Coronary artery (tissue), 2 donors: Measurements from ENCODE around the gene COMP.

ENCODE experiments used
- DNase-seq: peaks from one replicate; pipeline ENCODE4 v3.0.0-alpha.2; 2017; ENCODE audit warnings: low spot score
- H3K27ac ChIP-seq, 2 donors: fragments of 200-600 bp; sonication (generic); one replicate each; pipeline ENCODE4 v1.5.1; 2016 to 2019
- H3K4me3 ChIP-seq: fragments of 200-600 bp; sonication (generic); 2 replicates; pipeline ENCODE4 v1.5.1; 2016; ENCODE audit warnings: mild to moderate bottlenecking, moderate library complexity
- TF ChIP-seq, protein P1 (sequence below): fragments of 200-600 bp; sonication (generic); IDR thresholded peaks from one replicate; pipeline ENCODE4 v1.5.1; 2019; ENCODE audit warnings: antibody characterized with exemption

The COMP gene

DNA sequence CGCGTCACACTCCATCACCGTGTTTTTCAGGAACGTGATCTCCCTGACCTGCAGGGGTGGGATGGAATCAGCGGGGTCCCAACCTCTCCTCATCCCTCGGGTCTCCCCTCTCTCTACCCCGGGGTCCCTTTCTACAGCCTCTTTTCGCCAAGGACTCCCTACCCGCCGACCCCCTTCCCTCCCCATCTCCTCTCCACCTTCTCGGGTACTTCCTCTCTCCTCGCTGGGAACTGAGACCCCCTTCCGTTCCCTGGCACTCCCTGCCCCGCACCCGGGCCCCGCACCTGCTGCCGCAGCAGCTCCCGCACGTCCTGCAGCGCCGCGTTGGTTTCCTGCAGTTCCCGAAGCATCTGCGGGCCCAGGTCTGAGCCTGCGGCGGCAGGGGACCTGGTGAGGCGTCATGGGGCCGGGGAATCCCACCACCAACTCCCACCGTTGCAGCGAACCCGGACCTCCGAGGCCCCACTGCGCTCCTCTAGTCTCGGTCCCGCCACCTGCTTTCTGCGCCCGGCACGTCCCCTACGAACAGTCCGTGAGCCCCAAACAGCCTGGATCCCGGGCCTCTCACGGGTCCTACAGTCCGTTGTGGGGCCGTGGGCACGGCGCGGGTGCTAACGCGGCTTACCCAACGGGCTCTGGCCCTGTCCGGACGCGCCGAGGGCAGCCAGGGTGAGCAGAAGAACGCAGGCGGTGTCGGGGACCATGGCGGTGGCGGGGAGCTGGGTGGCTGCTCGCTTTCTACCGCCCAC lies at the start of gene COMP:
Gene COMP, minus strand, starts transcription at position 740 of the 749 bp plus-strand sequence. Its CDS starts 36 bp downstream, at position 704.
- Histone ChIP-seq H3K4me3 (peak within 1 kb of the TSS; percentile 70), H3K27ac (no peak within 1 kb of the TSS)
- DNase-seq, result no peak
- TF ChIP-seq, protein P1, sequence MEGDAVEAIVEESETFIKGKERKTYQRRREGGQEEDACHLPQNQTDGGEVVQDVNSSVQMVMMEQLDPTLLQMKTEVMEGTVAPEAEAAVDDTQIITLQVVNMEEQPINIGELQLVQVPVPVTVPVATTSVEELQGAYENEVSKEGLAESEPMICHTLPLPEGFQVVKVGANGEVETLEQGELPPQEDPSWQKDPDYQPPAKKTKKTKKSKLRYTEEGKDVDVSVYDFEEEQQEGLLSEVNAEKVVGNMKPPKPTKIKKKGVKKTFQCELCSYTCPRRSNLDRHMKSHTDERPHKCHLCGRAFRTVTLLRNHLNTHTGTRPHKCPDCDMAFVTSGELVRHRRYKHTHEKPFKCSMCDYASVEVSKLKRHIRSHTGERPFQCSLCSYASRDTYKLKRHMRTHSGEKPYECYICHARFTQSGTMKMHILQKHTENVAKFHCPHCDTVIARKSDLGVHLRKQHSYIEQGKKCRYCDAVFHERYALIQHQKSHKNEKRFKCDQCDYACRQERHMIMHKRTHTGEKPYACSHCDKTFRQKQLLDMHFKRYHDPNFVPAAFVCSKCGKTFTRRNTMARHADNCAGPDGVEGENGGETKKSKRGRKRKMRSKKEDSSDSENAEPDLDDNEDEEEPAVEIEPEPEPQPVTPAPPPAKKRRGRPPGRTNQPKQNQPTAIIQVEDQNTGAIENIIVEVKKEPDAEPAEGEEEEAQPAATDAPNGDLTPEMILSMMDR, result no peak

DNA sequence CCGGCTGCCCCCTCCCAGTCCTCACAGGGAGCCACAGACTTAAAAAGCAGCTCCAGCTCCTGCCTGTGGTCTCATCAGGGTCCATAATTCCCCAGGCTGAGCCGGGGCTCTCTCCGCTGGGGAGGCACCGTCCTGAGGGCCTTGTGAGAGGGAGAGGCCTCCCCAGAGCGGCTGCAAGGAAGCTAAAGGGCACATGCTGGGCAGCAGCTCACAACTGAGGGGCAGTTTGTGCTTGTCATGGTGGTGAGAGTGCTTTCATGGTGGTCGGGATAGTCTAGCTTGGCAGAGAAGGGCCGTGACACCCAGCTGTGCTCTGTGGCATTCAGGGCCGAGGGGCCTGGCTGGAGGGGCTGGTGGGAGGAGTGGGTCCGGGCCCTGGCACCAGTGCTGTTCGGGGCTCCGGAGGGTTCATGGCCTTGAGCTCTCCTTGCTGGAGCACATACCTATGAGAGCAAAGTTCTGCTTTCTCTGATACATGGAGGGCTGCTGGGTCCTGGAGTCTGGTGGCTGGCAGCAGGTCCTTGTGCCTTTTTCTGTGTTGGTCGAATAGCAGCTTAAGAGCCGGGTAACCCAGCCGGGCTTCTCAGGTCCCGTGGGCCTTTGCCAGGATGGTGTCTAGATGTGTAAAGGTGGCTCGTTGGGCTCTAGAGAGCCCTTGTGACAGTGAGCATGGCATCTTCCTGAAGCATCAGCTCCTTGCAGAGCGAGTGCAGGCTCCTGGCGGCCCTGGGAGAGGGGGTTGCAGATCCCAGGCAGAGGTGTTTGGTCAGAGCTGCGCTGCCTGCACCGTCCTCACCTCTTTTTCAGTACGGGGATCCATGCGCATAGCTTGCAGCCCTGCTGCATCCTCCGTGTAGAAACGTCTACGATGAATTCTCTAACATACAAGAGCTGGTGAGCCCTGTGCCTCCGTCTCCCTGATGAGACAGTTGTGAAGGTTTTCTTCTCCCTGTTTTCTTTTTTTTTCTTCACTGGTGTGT lies 49.5 kb upstream of the COMP start:
- H3K4me3 ChIP-seq, result no peak overlapping the region
- no peak for DNase-seq
- TF ChIP-seq, protein P1, result no peak
- no peak overlapping the region for H3K27ac ChIP-seq

DNA sequence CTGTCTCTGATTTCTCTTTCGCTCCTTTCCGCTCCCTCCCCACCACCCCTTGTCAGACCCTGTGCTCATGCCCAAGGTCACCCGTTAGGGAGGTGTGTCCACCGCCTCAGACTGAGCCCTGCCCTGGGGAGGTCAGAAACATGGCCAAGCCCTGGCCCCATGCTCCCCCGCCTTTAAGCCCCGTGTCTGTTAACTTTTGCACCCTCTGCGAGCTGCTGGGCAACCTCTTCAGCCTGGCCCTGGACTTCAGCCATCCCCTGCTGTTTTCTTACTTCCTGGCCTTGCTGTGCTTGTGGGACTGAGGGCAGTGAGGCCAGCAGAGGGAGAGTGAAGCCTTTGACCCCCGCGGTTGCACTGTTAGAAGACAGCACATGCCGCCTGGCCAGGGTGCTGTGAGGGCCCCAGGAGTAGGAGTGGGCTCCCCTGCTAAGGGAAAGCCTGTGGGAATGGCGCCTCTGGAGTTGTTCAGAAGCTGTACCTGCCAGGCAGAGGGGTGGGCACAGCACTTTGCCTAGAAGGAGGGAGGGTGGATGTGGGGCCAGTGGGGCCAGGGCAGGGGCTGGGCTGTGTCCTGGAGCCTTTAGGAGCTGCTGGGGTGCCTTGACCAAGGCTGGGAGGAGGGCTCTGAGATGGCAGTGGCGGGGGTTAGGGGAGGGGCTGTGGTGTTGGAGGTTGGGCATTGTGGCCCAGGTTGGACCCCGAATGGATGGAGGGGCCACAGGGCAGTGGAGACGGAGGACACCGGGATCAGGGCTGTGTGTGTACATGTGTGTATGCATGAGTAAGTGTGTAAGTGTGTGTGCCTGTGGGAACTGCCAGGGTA lies 48.6 kb upstream of the COMP start:
- no peak overlapping the region for H3K4me3 ChIP-seq
- no peak for DNase-seq
- H3K27ac ChIP-seq, result no peak overlapping the region
- TF ChIP-seq, protein P1, result no peak

DNA sequence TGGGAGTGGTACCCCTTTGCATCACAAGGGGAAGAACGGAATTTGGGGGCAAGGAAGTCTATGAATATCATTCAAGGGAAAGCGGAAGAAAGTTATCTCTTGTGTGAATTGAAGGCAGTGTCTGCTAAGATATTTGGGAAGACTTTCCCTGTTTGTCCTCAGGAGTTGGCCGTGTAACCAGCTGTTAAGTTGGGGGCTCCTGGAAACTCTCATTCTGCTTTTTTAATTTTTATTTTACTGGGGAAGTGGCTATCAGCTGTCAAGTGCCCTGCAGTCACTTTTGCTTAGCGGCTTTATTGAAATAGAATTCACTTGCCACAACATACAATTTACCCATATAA lies 43.5 kb upstream of the COMP start:
- DNase-seq, result no peak
- TF ChIP-seq, protein P1, result no peak
- Histone ChIP-seq H3K4me3 (peak overlapping the region; percentile 93), H3K27ac (no peak overlapping the region)

DNA sequence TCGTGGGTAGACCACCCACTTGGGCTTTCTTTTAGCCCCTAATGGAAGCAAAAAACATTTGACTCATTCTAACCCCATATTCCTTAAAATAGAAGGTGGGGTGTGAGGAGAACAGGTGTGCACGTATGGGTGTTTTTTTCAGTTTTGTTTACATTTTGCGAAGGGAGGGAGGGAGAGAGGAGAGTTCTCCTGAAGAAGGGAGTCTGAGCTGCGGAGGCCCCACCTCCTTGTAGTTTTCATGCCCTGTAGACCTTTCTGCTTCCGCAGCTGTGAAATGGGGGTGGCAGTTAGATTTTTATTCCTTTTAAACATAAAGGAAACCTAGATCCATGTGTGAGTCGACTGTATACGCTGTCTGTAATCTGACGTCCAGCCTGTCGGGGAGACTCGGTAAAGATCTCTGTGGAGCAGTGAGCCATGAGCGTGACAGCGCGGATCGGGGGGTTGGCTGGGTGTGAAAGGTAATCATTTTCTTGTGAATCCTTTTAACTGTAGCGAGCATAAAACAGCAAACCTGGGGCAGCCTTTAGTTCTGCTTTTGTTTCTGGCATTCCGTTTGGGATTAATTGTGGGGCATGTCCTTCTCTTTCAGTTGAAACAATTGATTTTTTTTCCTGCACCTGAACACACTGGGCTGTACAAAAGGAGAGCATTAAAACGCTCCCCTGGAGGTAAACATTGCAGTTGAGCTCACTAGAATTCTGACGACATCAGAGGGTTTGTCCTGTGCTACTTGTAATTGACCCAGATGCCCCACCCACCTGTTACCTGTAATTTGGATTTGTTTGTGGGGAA lies 42.9 kb upstream of the COMP start:
- peak overlapping the region; percentile 93 for H3K4me3 ChIP-seq
- DNase-seq, result no peak
- TF ChIP-seq, protein P1, result no peak
- H3K27ac ChIP-seq, result no peak overlapping the region

DNA sequence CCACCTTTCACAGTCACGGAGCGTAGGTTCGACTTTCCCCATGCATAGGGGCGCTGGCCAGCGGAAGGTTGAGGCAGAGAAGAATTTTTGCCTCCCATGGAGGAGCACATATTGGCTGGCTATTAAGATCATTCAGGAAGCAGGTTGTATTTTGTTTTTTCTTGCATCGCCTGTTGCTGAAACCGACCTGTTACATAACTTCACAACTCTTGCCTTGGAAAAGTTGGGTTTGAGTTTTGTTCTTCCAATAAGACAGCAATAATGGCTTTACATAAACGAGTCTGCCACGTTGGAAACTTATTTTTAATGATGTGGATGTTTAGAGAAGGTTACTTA lies 42.0 kb upstream of the COMP start:
- DNase-seq, result no peak
- TF ChIP-seq, protein P1, result no peak
- Histone ChIP-seq H3K27ac (peak overlapping the region in 1 of 2 donors; percentile 90), H3K4me3 (peak overlapping the region; percentile 93)
